Measurements from ENCODE around the gene SGPL1. TPM values are rescaled to one million over a fixed set of nuclear protein-coding genes. Genes with fewer than 3 reads are reported as not detected.

Gene SGPL1
- total RNA-seq, 4 donors from 2014 or later, result 24.9 to 65.4 (median 61.3) TPM

GRCh38 chr10:70864935-70865334 lies 49.2 kb downstream of the SGPL1 start:
- intact Hi-C loops (cut with DNase I; ENCODE audit: low total_unique reads), result no loop called here
- Histone ChIP-seq H3K27me3 (no peaks in the 10 kb centered on the region), H3K36me3 (peaks cover 0 to 18% (median 8%) of the 10 kb centered on the region in 4 donors), H3K4me3 (no peak overlapping the region), H3K27ac (no peak overlapping the region), H3K4me1 (peaks cover 0 to 10% (median 0%) of the 10 kb centered on the region in 4 donors), H3K9me3 (no peaks in the 10 kb centered on the region)
- TF ChIP-seq POLR2AphosphoS5 (IDR thresholded peaks at IDR 0.05), result no peak
- TF ChIP-seq POLR2A (IDR thresholded peaks at IDR 0.05), result no peak
- TF ChIP-seq EP300 (IDR thresholded peaks at IDR 0.05; ENCODE audit: low read depth), result no peak
- TF ChIP-seq CTCF (IDR thresholded peaks at IDR 0.05), result no peak
- in situ Hi-C loops (cut with MboI; ENCODE audit: low pct_ligation_motif_present in 1 of 4, low pct_unique_long_range_greater_than_20kb in 1 of 4, low sequenced_read_pairs in 3 of 4), result no loop called here
- DNase-seq, result no peak
- WGBS, 2 donors (ENCODE audit: low coverage in 1 of 2), result 84 to 89% methylated on average over 1 of the region's 1 CpG

GRCh38 chr10:70866424-70866823 lies 50.7 kb downstream of the SGPL1 start:
- no peak overlapping the region for H3K27ac ChIP-seq
- intact Hi-C loops (cut with DNase I; ENCODE audit: low total_unique reads), result no loop called here
- H3K9me3 ChIP-seq, result no peaks in the 10 kb centered on the region
- WGBS, 2 donors (ENCODE audit: low coverage in 1 of 2), result 72% methylated on average over 4 of the region's 4 CpGs; no CpG with 5 or more reads in 1 of the 2 donors
- TF ChIP-seq POLR2A (IDR thresholded peaks at IDR 0.05) (no peak), CTCF (IDR thresholded peaks at IDR 0.05) (no peak), EP300 (IDR thresholded peaks at IDR 0.05; ENCODE audit: low read depth) (no peak), POLR2AphosphoS5 (IDR thresholded peaks at IDR 0.05) (no peak)
- H3K27me3 ChIP-seq, result no peaks in the 10 kb centered on the region
- H3K4me3 ChIP-seq, result no peak overlapping the region
- H3K4me1 ChIP-seq, result peaks cover 0 to 10% (median 0%) of the 10 kb centered on the region in 4 donors
- no peak for DNase-seq
- peaks cover 0 to 15% (median 6%) of the 10 kb centered on the region in 4 donors for H3K36me3 ChIP-seq
- in situ Hi-C loops (cut with MboI; ENCODE audit: low pct_ligation_motif_present in 1 of 4, low pct_unique_long_range_greater_than_20kb in 1 of 4, low sequenced_read_pairs in 3 of 4), result no loop called here

GRCh38 chr10:70872291-70872690 lies 56.5 kb downstream of the SGPL1 start:
- H3K36me3 ChIP-seq, result peaks cover 0 to 20% (median 11%) of the 10 kb centered on the region in 4 donors
- peaks cover 0 to under 1% (median 0%) of the 10 kb centered on the region in 4 donors for H3K4me1 ChIP-seq
- 91 to 94% methylated on average over 7 of the region's 7 CpGs for WGBS, 2 donors (ENCODE audit: low coverage in 1 of 2)
- in situ Hi-C loops (cut with MboI; ENCODE audit: low pct_ligation_motif_present in 1 of 4, low pct_unique_long_range_greater_than_20kb in 1 of 4, low sequenced_read_pairs in 3 of 4) (loop anchor here in 2 of 4 donors (5.0 to 10.0 kb wide), 2 partner anchors 55 to 57 kb away; partner anchors contain the start of gene SGPL1 (in 2 of the 2)), intact Hi-C loops (cut with DNase I; ENCODE audit: low total_unique reads) (no loop called here)
- H3K4me3 ChIP-seq, result no peak overlapping the region
- no peak overlapping the region for H3K27ac ChIP-seq
- TF ChIP-seq POLR2AphosphoS5 (IDR thresholded peaks at IDR 0.05), result no peak
- TF ChIP-seq CTCF (IDR thresholded peaks at IDR 0.05), result no peak
- TF ChIP-seq EP300 (IDR thresholded peaks at IDR 0.05; ENCODE audit: low read depth), result no peak
- TF ChIP-seq POLR2A (IDR thresholded peaks at IDR 0.05), result no peak
- no peak for DNase-seq
- no peaks in the 10 kb centered on the region for H3K27me3 ChIP-seq
- no peaks in the 10 kb centered on the region for H3K9me3 ChIP-seq

- TF ChIP-seq EP300 (IDR thresholded peaks at IDR 0.05; ENCODE audit: low read depth), result no peak
- no peak for TF ChIP-seq POLR2A (IDR thresholded peaks at IDR 0.05)
- no peak for TF ChIP-seq CTCF (IDR thresholded peaks at IDR 0.05)
- Histone ChIP-seq H3K4me3 (no peak overlapping the region), H3K9me3 (no peaks in the 10 kb centered on the region), H3K27me3 (no peaks in the 10 kb centered on the region), H3K4me1 (no peaks in the 10 kb centered on the region), H3K27ac (no peak overlapping the region), H3K36me3 (peaks cover 0 to 27% (median 11%) of the 10 kb centered on the region in 4 donors)
- 82 to 93% methylated on average over 3 to 7 of the region's 7 CpGs for WGBS, 2 donors (ENCODE audit: low coverage in 1 of 2)
- DNase-seq, result no peak
- intact Hi-C loops (cut with DNase I; ENCODE audit: low total_unique reads), result no loop called here
- in situ Hi-C loops (cut with MboI; ENCODE audit: low pct_ligation_motif_present in 1 of 4, low pct_unique_long_range_greater_than_20kb in 1 of 4, low sequenced_read_pairs in 3 of 4), result loop anchor here in 2 of 4 donors (5.0 to 10.0 kb wide), 2 partner anchors 57 to 59 kb away; partner anchors contain the start of gene SGPL1 (in 2 of the 2)
Observed at GRCh38 chr10:70874061-70874460, 58.3 kb downstream of the SGPL1 start.
